DMS 273 treated with DMSO at 0.1 percent for 48 hours (cell line): ENCODE measurements around the gene SLC8A3.

ENCODE experiments used
- DNase-seq: peaks from one replicate; lab custom pipeline; 2025; lab: John Stamatoyannopoulos, UW

Gene SLC8A3

GRCh38 chr14:70173569-70173968, 15.2 kb downstream of the SLC8A3 start:
- DNase-seq, result no peak

DNA sequence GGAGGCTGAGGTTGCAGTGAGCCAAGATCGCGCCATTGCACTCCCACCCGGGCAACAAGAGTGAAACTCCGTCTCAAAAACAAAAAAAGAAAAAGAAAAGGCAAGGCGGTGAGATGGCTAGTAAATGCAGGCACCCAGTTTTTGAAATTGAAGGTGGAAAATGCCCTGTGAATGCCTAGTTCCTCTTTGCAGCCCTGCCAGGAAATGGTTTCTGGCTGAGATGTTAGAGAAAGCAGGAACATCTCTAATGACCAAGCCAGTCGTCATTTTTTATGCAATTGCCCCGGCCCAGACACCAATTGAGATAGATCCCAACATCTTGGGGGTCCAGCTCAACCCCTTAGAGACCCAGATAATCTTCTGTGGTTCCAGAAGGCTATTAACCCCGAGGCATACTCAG, 17.0 kb downstream of the SLC8A3 start:
- no peak for DNase-seq

- peak; percentile 56 for DNase-seq
Observed at GRCh38 chr14:70170976-70171375, 17.8 kb downstream of the SLC8A3 start.

DNA sequence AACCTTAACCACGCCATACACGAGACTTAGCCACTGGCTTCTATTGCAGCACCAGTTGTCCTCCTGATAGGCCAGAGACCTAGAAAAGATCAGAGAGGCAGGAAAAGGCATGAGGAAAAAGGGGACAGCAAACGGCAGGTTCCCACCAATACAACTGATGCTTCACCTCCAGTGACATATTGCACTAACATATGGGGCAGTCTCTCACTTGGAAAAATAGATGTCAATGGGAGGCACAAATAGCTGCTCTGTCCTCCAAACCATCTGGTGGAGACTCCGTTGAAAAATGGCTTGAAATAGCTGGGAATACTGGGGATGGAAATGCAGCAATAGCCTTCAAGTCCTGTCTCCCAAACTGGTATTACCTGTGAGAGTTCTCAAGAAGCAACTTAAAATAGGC, 20.3 kb downstream of the SLC8A3 start:
- peak; percentile 73 for DNase-seq

- DNase-seq, result no peak
Observed at GRCh38 chr14:70166530-70167203, 22.1 kb downstream of the SLC8A3 start.

DNA sequence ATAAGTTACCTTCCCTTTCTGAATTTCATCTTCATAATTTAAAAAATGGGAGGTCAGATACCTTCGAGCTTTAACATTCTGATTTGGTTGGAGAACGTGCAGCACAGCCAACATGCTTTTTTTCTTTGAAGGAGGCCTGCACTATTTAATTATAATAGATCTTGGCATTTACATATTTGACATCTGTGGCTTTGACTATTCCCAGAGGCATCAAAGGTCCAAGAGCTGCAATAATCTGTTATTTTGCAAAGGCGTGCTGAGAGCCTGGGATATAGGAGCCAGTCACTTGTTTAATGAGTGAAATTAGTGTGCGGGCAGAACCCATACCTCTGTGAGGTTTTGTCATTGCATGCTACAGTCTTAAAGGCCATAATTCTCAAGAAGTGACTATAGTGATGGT, 26.4 kb downstream of the SLC8A3 start:
- no peak for DNase-seq

DNA sequence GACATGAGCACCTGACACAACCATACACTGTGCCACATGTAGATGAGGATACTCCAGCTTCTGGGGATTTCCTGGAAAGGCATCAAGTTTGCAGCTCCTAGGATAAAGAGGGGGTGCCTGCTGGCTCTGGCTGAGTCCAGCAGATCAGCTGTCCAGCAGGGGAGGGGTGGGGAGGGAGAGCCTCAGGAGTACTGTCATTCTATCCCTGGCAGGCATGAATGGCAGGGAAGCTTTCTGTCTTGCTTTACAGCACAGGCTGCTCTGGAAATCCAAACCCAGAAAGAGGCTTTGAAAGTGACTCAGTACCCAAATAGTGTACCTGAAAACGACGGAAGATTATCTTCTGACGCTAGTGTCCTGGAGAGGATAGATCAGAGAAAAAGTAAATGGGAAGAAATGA, 32.2 kb downstream of the SLC8A3 start:
- DNase-seq, result no peak

GRCh38 chr14:70152704-70153103, 36.0 kb downstream of the SLC8A3 start:
- DNase-seq, result no peak

- no peak for DNase-seq
Observed at GRCh38 chr14:70152081-70152480, 36.7 kb downstream of the SLC8A3 start.

DNA sequence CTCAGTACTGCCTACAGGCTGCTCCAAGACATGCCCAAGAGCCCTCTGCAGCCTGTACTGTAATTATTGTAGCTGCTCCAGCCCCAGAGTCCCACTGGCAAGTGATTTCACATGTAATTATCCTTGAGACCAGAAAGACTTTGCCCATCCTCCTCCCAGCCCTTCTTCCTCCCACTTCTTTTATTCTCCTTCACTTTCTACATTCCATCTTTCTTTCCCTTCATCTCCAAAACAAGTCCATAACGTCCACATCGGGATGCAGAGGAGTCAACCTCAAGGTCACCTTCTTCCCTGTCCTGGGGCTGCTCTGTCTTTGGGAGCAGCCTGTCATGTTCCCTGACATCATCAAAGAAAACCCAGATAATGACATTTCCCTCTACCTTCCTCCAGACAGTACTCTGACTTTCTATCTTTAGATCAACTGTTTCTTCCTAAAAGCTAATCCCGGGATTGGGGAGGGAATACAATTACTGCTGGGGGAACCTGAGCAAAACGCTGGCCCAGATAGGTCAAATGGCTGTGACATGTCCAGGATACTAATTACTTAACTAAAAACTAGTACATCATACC, 39.1 kb downstream of the SLC8A3 start:
- no peak for DNase-seq

DNA sequence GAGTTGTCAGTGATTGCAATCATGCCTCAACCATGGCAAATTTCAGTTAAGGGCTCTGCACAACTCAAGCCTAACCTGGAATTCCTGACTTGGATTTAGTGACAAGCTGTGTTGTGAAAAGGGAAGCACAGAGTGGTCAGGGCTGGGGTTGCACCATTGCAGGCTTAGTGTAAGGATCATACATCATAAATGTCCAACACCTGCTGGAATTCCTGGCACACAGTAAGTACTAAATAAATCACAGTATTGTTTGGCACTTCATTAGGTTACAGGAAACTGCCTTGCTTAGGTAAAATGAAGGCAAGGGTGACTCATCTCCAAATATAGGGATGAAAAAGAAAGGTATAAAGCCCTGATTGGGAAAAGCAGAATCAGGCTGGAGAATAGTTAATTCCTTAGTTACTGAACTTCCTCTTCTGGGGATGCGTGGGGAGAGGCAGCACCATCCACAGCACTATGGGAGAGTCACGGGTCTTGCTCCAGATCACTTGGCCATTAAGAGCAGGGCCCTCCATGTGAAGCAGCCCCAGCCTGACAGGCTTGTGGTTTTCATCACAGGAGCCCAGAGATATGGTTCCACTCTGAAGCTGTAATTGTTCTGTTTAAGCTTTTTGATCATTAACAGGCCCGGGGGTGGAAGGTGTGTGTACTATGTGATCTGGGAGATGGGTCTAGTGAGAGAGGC, 39.7 kb downstream of the SLC8A3 start:
- no peak for DNase-seq

- no peak for DNase-seq
Observed at GRCh38 chr14:70148351-70148750, 40.4 kb downstream of the SLC8A3 start.

GRCh38 chr14:70144046-70144445, 44.7 kb downstream of the SLC8A3 start:
- no peak for DNase-seq

DNA sequence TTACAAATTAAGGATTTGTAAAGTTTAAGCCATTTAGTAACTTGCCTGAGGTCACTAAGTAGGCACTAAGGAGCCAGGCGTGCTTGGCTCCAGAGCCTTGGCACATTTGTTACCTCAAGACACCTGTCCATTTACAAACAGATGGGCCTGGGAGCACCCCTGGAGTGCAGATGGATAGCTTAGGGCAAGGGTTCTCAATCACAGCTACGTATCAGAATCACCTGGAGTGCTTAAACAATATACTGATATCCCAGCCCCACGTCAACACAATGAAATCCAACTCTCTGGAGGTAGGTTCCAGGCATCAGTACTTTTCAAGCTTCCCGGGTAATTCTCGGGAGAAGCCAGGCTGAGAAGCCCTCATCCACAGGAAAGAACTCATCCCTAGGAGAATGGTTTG, 45.4 kb downstream of the SLC8A3 start:
- DNase-seq, result no peak

GRCh38 chr14:70140614-70141013, 48.1 kb downstream of the SLC8A3 start:
- no peak for DNase-seq

GRCh38 chr14:70139384-70139783, 49.4 kb downstream of the SLC8A3 start:
- no peak for DNase-seq

- no peak for DNase-seq
Observed at GRCh38 chr14:70137788-70138187, 51.0 kb downstream of the SLC8A3 start.

DNA sequence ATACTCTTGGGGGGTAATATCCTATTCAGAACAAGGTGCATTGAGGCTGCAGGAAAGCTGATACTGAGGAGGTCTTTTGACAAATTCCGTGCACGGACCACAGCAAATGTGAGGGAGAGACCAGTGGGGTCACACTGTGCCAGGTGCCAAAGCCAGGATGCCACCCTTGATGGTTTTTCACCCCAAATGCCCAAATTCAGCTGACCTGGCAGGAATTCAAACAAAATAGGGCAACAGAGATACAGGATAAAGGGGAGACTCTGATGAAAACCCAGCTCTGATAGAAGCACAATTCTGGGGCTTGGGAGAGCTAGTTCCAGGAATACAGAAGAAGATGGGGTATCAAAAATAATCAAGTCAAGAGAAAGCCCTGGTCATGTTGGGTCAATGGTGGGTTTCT, 55.3 kb downstream of the SLC8A3 start:
- no peak for DNase-seq

- DNase-seq, result no peak
Observed at GRCh38 chr14:70130482-70130881, 58.3 kb downstream of the SLC8A3 start.

- no peak for DNase-seq
Observed at GRCh38 chr14:70127186-70127585, 61.6 kb downstream of the SLC8A3 start.

DNA sequence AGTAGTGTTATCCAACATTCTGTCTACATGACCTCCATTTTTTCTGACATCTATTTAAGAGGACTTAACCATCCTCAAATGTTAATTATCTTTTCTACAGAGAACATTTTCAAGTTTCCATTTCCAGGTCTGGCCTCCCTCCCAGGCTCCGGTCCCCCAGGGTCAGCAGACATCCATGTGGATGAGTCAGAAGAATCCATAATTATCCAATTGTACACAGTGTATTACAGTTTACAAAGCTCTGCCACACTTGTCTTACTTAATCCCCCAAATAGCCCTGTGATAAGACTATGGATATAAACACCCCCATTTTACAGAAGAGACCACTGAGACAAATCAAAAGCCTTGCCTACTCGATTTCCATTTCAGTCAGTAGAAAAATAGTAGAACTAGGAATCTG, 65.0 kb downstream of the SLC8A3 start:
- no peak for DNase-seq

DNA sequence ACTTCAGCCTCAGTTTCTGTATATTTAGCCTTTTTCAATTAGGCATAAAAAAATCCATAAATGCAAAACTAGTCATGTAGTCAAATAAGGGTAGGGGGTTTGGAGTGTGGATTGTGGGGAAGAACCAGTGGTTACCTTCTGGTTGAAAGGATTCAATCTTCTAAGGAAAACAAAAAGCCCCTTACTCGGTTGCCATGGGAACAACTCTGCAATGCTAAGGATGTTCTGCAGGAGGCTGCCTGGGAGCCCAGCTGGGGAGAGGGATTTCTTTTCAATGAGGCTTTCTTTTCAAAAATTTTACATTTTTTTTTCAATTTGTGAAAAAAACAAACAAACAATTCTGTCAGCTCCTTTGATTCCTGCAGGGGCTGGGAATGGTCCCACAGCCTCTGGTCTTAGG, 67.2 kb downstream of the SLC8A3 start:
- DNase-seq, result no peak

DNA sequence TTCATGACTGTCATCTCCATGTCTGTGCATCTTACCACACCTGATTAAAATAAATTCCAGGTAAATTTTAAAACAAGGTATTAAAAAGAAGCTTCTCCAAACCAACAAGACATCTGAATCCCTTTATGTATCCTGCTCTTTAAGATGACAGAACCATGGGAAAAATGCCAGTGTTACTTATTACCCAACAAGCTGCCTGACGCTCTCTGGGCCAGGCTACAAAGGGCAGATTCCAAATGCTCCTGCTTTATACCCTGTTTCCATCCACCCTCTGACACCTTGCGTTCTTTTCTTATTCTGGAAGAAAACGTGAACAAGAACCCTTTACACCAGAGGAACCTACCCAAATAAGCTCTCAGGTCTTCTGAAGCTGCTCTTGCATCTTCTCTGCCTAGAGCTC, 70.7 kb downstream of the SLC8A3 start:
- no peak for DNase-seq

DNA sequence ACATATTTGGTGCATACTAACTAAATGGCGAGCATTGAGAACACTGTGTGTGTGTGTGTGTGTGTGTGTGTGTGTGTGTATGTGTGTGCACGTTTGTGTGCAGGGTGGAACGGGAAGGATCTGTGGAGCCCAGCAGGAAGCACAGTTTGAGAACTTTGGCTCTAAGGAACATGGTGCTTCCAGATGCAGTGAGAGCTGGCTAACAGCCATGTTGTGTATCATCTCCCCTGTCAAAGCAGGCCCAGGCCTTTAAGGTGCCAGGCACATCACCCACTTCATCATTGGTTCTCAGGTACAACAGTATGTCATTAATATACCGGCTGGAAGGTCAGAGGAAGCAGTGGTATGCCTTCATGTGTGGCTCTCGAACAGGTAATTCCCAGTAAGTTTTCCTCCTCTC, 72.5 kb downstream of the SLC8A3 start:
- DNase-seq, result no peak
